Rectal smooth muscle tissue (tissue), 1 donor: Measurements from ENCODE around the gene SLC6A19.

Source experiments
- H3K27ac ChIP-seq: one replicate; pipeline ENCODE4 v1.7.0; 2013; ENCODE audit warnings: low read depth, low read length, inconsistent platforms
- H3K27me3 ChIP-seq: one replicate; pipeline ENCODE4 v1.7.0; 2013; ENCODE audit warnings: low read length; ENCODE audit not compliant: control insufficient read depth, insufficient read depth
- H3K36me3 ChIP-seq: one replicate; pipeline ENCODE4 v1.7.0; 2013; ENCODE audit warnings: low read length; ENCODE audit not compliant: control insufficient read depth, insufficient read depth
- H3K4me1 ChIP-seq: one replicate; pipeline ENCODE4 v1.7.0; 2013; ENCODE audit warnings: low read length; ENCODE audit not compliant: control insufficient read depth, insufficient read depth
- H3K4me3 ChIP-seq: one replicate; pipeline ENCODE4 v1.7.0; 2013; ENCODE audit warnings: low read length
- H3K9ac ChIP-seq: one replicate; pipeline ENCODE4 v1.7.0; 2013; ENCODE audit warnings: low read length

Gene SLC6A19

DNA sequence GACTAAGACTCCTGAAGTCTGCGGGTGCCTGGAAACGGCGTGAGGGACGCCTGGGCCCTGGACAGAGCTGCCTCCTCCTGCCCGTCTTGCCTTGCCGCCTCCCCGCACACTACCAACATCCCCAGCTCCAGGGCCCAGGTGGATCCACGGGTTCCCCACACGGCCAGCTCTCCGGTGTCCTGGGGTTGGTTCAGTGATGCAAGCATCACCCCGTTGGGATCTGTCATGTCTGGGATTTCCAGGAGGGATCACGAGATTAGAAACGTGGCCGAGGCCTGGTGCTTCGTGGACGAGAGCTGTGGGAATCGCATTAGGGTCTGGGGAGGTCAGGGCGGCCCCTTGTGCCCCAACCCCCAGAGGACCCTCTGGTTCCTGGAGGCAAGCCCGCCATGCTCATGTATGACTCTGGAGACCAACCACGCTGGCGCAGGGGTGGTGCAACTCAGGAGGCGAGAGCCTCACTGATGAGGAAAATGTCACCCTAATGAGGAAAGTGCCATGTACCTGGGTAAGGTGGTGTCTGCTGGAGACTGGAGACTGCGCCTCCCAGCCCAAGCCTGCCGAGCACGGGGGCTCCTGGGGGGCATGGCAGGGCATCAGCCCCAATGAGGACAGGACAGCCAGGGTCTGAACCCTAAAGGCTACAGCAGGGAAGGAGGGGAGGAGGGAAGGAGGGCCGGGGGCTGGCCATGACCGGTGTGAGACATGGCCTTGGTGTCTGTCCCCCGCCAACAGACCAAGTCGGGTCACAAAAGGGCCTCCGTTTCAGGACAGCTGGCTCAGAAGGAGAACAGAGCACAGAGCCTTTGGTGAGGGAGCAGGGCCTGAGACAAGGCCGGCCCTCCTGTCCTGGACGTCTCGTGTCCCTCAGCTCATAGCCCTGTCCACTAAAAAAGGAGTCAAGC is 31.9 kb upstream of the SLC6A19 start:
- H3K27ac ChIP-seq: no peak overlapping the region
- no peak overlapping the region for H3K4me3 ChIP-seq
- H3K9ac ChIP-seq: no peak overlapping the region
- H3K27me3 ChIP-seq: peaks cover 5% of the 10 kb centered on the region
- no peaks in the 10 kb centered on the region for H3K4me1 ChIP-seq
- H3K36me3 ChIP-seq: no peaks in the 10 kb centered on the region

GRCh38 chr5:1171340-1171941 is 30.0 kb upstream of the SLC6A19 start:
- Histone ChIP-seq H3K4me3 (no peak overlapping the region), H3K36me3 (no peaks in the 10 kb centered on the region), H3K27me3 (peaks cover 5% of the 10 kb centered on the region), H3K9ac (no peak overlapping the region), H3K4me1 (no peaks in the 10 kb centered on the region), H3K27ac (no peak overlapping the region)

DNA sequence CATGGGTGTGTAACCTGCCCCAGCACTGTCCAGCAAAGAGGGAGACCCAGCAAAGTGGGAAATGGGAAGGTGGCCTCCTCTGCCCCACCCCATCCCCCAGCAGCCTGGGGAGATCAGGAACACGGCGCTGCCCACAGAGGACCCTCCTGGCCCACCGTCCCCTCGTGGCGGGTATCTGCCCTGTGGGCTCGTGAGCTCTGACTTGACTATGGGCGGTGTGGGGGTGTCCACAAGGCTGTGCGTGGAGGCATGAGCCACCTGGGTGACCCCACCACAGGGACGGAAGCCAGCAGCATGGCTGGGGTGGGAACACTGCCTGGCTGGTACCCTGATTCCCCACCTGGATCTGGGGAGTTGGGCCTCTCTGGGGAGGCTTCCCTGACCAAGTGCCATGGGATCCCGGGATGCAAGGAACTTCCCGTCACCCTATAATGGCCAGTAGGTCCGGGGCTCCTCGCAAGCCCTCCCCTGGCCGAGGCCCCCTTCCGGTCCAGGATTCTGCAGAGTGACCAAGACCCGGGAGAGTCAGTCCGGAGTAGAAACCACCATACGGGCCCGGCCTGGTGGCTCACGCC is 29.3 kb upstream of the SLC6A19 start:
- no peak overlapping the region for H3K27ac ChIP-seq
- H3K27me3 ChIP-seq: peaks cover 5% of the 10 kb centered on the region
- H3K36me3 ChIP-seq: no peaks in the 10 kb centered on the region
- H3K4me3 ChIP-seq: no peak overlapping the region
- no peaks in the 10 kb centered on the region for H3K4me1 ChIP-seq
- H3K9ac ChIP-seq: no peak overlapping the region

DNA sequence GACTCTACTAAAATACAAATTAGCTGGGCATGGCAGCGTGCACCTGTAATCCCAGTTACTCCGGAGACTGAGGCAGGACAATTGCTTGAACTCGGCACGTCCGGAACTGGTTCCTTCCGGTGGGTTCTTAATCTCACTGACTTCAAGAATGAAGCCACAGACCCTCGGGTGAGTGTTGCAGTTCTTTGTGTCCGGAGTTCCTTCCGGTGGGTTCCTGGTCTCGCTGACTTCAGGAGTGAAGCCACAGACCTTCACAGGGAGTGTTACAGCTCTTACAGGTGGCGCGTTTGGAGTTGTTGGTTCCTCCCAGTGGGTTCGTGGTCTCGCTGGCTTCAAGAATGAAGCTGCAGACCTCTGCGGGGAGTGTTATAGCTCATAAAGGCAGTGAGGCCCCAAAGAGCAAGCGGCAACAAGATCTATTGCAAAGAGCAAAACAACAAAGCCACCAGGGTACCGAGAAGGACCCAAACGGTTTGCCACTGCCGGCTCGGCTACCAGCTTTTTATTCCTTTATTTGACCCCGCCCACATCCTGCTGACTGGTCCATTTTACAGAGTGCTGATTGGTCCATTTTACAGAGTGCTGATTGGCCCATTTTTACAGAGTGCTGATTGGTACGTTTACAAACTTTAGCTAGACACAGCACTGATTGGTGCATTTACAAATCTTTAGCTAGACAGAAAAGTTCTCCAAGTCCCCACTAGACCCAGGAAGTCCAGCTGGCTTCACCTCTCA is 28.6 kb upstream of the SLC6A19 start:
- no peak overlapping the region for H3K27ac ChIP-seq
- H3K27me3 ChIP-seq: peaks cover 5% of the 10 kb centered on the region
- H3K9ac ChIP-seq: no peak overlapping the region
- no peaks in the 10 kb centered on the region for H3K36me3 ChIP-seq
- no peaks in the 10 kb centered on the region for H3K4me1 ChIP-seq
- H3K4me3 ChIP-seq: no peak overlapping the region

- H3K9ac ChIP-seq: no peak overlapping the region
- no peaks in the 10 kb centered on the region for H3K36me3 ChIP-seq
- no peak overlapping the region for H3K27ac ChIP-seq
- no peaks in the 10 kb centered on the region for H3K4me1 ChIP-seq
- H3K27me3 ChIP-seq: peaks cover 5% of the 10 kb centered on the region
- no peak overlapping the region for H3K4me3 ChIP-seq
Observed at GRCh38 chr5:1173485-1174070, 27.8 kb upstream of the SLC6A19 start.

- Histone ChIP-seq H3K4me1 (no peaks in the 10 kb centered on the region), H3K27ac (no peak overlapping the region), H3K9ac (no peak overlapping the region), H3K27me3 (no peaks in the 10 kb centered on the region), H3K4me3 (no peak overlapping the region), H3K36me3 (no peaks in the 10 kb centered on the region)
Observed at GRCh38 chr5:1174122-1174936, 27.1 kb upstream of the SLC6A19 start.

- Histone ChIP-seq H3K27me3 (no peaks in the 10 kb centered on the region), H3K9ac (no peak overlapping the region), H3K36me3 (no peaks in the 10 kb centered on the region), H3K27ac (no peak overlapping the region), H3K4me1 (no peaks in the 10 kb centered on the region), H3K4me3 (no peak overlapping the region)
Observed at GRCh38 chr5:1175015-1175414, 26.4 kb upstream of the SLC6A19 start.

DNA sequence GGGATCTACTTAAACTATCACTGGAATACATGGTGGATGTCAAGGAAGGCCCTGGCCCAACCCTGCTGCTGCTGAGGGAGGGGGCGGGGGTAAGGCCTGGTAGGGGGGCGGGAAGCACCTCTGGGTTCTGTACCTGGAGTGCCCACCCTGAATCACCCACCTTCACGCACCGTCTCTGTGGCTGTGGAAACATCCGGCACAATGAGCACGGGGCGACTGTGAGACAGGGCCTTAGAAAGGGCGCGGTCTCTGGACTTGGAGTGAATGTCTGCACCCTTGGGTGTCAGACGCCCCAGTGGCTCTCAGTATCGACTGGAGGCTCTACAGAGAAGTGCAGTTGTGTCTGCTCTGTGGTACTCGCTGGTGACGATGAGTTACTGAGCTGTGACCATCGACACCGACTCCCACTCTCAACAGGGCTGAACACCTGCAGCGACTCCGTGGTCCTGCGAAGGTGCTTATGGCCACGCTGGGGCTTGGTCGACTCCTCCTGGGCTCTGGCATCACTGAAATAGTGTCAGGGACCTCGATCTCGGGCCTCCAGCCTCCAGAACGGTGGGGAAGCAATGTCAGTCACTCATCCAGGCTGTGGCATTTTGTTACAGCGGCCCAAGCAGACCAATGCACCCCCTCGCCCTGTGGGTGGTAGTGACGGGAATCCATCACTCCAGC is 25.5 kb upstream of the SLC6A19 start:
- no peaks in the 10 kb centered on the region for H3K4me1 ChIP-seq
- no peaks in the 10 kb centered on the region for H3K36me3 ChIP-seq
- no peak overlapping the region for H3K27ac ChIP-seq
- H3K27me3 ChIP-seq: no peaks in the 10 kb centered on the region
- H3K9ac ChIP-seq: no peak overlapping the region
- H3K4me3 ChIP-seq: no peak overlapping the region

- no peak overlapping the region for H3K4me3 ChIP-seq
- no peaks in the 10 kb centered on the region for H3K27me3 ChIP-seq
- H3K27ac ChIP-seq: no peak overlapping the region
- H3K36me3 ChIP-seq: no peaks in the 10 kb centered on the region
- H3K4me1 ChIP-seq: no peaks in the 10 kb centered on the region
- H3K9ac ChIP-seq: no peak overlapping the region
Observed at GRCh38 chr5:1176473-1177391, 24.7 kb upstream of the SLC6A19 start.

DNA sequence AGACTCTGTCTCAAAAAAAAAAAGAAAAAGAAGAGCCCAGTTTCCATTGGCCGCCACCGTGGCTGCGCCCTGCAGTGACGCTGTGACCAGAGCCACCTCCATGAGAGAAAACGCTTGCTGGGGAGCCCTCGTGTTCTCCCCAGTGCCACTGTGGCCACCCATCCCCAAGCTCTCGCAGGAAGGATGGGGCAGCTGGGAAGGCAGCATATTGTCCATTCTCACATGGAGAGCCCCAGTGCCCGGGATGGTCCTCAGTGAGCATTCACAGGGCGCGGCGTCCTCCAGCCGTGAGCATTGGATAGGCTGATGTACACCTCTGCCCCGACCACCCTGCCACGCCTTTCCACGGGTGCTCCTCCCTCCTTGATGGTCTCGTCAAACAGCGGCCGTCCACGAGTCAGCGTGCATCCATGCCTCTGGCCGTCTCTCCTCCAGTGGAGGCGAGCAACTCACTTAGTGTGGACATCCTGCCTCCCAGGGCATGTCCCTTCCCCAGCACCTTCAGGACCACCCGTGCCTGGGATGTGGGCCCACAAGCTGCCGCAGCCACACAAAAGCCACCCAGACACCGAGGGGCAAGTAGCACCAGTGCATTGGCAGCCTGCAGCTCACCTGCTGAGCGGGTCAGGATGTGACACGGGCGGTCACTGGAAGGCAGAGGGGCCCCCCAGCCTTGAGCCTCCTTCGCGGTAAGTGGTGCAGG is 23.4 kb upstream of the SLC6A19 start:
- Histone ChIP-seq H3K4me3 (no peak overlapping the region), H3K27me3 (no peaks in the 10 kb centered on the region), H3K9ac (no peak overlapping the region), H3K4me1 (no peaks in the 10 kb centered on the region), H3K27ac (no peak overlapping the region), H3K36me3 (no peaks in the 10 kb centered on the region)
